Adrenal gland (tissue), 5 donors: ENCODE data around the gene TNFAIP8L3.

ENCODE experiments used
- CTCF ChIP-seq, 6 experiments: fragments of 450-650 bp in 4 of 6; fragments of 200-600 bp in 2 of 6; sonication (generic) in 1 of 6; IDR thresholded peaks; 1 replicate in 5 of 6; 2 replicates in 1 of 6; pipeline versions ENCODE4 v1.5.1 to v1.8.0; 2016 to 2021; ENCODE audit warnings: antibody characterized with exemption in 6 of 6, mild to moderate bottlenecking in 2 of 6, moderate library complexity in 1 of 6
- POLR2A ChIP-seq, 2 donors: fragments of 450-650 bp; IDR thresholded peaks; one replicate each; pipeline ENCODE4 v1.6.1; 2017; ENCODE audit warnings: antibody characterized with exemption in 2 of 2, mild to moderate bottlenecking in 2 of 2, moderate library complexity in 1 of 2
- donor health status: DM: no; HTN: no; CAD: no.

- TF ChIP-seq CTCF (IDR thresholded peaks at IDR 0.05): no peak
- no peak for TF ChIP-seq POLR2A (IDR thresholded peaks at IDR 0.05)
Measured at GRCh38 chr15:51046016-51046415, 48.7 kb downstream of the TNFAIP8L3 start.
